Caco-2 (cell line): ENCODE results near the gene UBE2I. TPM values are rescaled to one million over a fixed set of nuclear protein-coding genes. Genes with fewer than 3 reads are reported as not detected.

Source experiments
- BruUV-seq: library from RNA; stranded (reverse); fragments of 400-500 nt; replicated peaks from 2 replicates; lab custom pipeline; 2021; lab: Mats Ljungman, UMichigan
- CTCF ChIA-PET: fragments of 300-600 bp; sonication (Branson Sonifier 250); formaldehyde crosslinking; loops from one replicate; lab custom pipeline; 2022; ENCODE audit warnings: antibody characterized with exemption; lab: Charles Lee
- POLR2A ChIA-PET: fragments of 300-600 bp; sonication (Branson Sonifier 250); formaldehyde crosslinking; loops from one replicate; lab custom pipeline; 2022; ENCODE audit warnings: antibody characterized with exemption; lab: Charles Lee
- DNase-seq, 2 experiments: peaks; one replicate each; pipeline versions ENCODE4 v3.0.0 to v3.0.0-alpha.2; 2020 to 2022
- H3K27me3 ChIP-seq: replicated peaks from 2 replicates; pipeline ENCODE4 v1.6.0; 2011; ENCODE audit warnings: low read length; ENCODE audit not compliant: control insufficient read depth, insufficient read depth
- H3K36me3 ChIP-seq: 2 replicates; pipeline ENCODE4 v1.5.1; 2011; ENCODE audit warnings: low read length; ENCODE audit not compliant: control insufficient read depth, insufficient read depth
- H3K4me1 ChIP-seq: fragments of 250-450 bp; sonication (Bioruptor Pico); 2 replicates; pipeline ENCODE4 v1.5.1; 2020; ENCODE audit warnings: mild to moderate bottlenecking
- H3K4me3 ChIP-seq: 2 replicates; pipeline ENCODE4 v1.5.1; 2011; ENCODE audit warnings: low read depth, mild to moderate bottlenecking, control low read depth, low read length
- H3K9me3 ChIP-seq: fragments of 250-450 bp; sonication (Bioruptor Pico); 2 replicates; pipeline ENCODE4 v1.5.1; 2020; ENCODE audit warnings: mild to moderate bottlenecking, moderate library complexity
- H3K27ac Mint-ChIP-seq: one replicate; pipeline ENCODE4 v1.8.0; 2022; ENCODE audit warnings: mixed read lengths; ENCODE audit not compliant: unreplicated experiment
- H3K27me3 Mint-ChIP-seq: one replicate; pipeline ENCODE4 v1.8.0; 2022; ENCODE audit warnings: mixed read lengths; ENCODE audit not compliant: insufficient read depth, unreplicated experiment
- H3K36me3 Mint-ChIP-seq: one replicate; pipeline ENCODE4 v1.8.0; 2022; ENCODE audit warnings: mild to moderate bottlenecking, mixed read lengths; ENCODE audit not compliant: insufficient read depth, unreplicated experiment
- H3K4me1 Mint-ChIP-seq: one replicate; pipeline ENCODE4 v1.8.0; 2022; ENCODE audit warnings: low read depth, mixed read lengths; ENCODE audit not compliant: unreplicated experiment
- H3K4me3 Mint-ChIP-seq: one replicate; pipeline ENCODE4 v1.8.0; 2022; ENCODE audit warnings: mild to moderate bottlenecking, moderate library complexity, mixed read lengths; ENCODE audit not compliant: unreplicated experiment
- H3K9me3 Mint-ChIP-seq: one replicate; pipeline ENCODE4 v1.8.0; 2022; ENCODE audit warnings: mixed read lengths; ENCODE audit not compliant: unreplicated experiment
- intact Hi-C: fragments of 100-400 bp; cut with micrococcal nuclease; formaldehyde crosslinking; loops from one replicate; pipeline ENCODE4 v1.10.0; 2022; ENCODE audit not compliant: unreplicated experiment
- total RNA-seq: library from RNA; stranded (reverse); gene quantifications from 2 replicates; pipeline ENCODE4 v1.2.3, GENCODE V29; 2022
- TF ChIP-seq, protein P1 (sequence below), 2 experiments: fragments of 200-600 bp in 1 of 2; IDR thresholded peaks; 1 replicate in 1 of 2; 2 replicates in 1 of 2; pipeline versions ENCODE4 v1.5.1 to v1.8.0; 2011 to 2022; ENCODE audit warnings: antibody characterized with exemption in 1 of 2, control low read depth in 1 of 2, inconsistent platforms in 1 of 2, low read depth in 1 of 2, low read length in 1 of 2, mild to moderate bottlenecking in 1 of 2, moderate library complexity in 1 of 2; ENCODE audit not compliant: insufficient read depth in 1 of 2, severe bottlenecking in 1 of 2, unreplicated experiment in 1 of 2

UBE2I gene
- total RNA-seq, 1 experiment from 2014 or later = 178 TPM

GRCh38 chr16:1375741-1376410, 66.4 kb downstream of the UBE2I start:
- CTCF ChIA-PET = no interaction called here
- Mint-ChIP-seq H3K36me3 (peaks cover 47% of the 10 kb centered on the region), H3K4me3 (no peak overlapping the region), H3K27me3 (no peaks in the 10 kb centered on the region), H3K27ac (no peak overlapping the region), H3K9me3 (no peaks in the 10 kb centered on the region), H3K4me1 (no peaks in the 10 kb centered on the region)
- no TSS peak for BruUV-seq
- no peak for DNase-seq
- peaks cover 12% of the 10 kb centered on the region; the same call in 1 of the 2 replicates for H3K4me1 ChIP-seq
- intact Hi-C loops = no loop called here
- no peaks in the 10 kb centered on the region for H3K36me3 ChIP-seq
- POLR2A ChIA-PET = no interaction called here
- H3K27me3 ChIP-seq = no peaks in the 10 kb centered on the region
- no peaks in the 10 kb centered on the region for H3K9me3 ChIP-seq
- TF ChIP-seq, protein P1, sequence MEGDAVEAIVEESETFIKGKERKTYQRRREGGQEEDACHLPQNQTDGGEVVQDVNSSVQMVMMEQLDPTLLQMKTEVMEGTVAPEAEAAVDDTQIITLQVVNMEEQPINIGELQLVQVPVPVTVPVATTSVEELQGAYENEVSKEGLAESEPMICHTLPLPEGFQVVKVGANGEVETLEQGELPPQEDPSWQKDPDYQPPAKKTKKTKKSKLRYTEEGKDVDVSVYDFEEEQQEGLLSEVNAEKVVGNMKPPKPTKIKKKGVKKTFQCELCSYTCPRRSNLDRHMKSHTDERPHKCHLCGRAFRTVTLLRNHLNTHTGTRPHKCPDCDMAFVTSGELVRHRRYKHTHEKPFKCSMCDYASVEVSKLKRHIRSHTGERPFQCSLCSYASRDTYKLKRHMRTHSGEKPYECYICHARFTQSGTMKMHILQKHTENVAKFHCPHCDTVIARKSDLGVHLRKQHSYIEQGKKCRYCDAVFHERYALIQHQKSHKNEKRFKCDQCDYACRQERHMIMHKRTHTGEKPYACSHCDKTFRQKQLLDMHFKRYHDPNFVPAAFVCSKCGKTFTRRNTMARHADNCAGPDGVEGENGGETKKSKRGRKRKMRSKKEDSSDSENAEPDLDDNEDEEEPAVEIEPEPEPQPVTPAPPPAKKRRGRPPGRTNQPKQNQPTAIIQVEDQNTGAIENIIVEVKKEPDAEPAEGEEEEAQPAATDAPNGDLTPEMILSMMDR (IDR thresholded peaks at IDR 0.05; ENCODE audit: insufficient read depth in 1 of 2, low read depth in 1 of 2, low read length in 1 of 2, severe bottlenecking in 1 of 2, unreplicated experiment in 1 of 2) = no peak
- no peak overlapping the region for H3K4me3 ChIP-seq

Other genes starting within 250 kb of the UBE2I start
- gene SSTR5, start 236.9 kb upstream of the UBE2I start, total RNA-seq = 0.23 and 0.30 TPM in 2 replicates
- not detected in 2 replicates for gene C1QTNF8, start 213.4 kb upstream of the UBE2I start, total RNA-seq
- 5.1 and 6.5 TPM in 2 replicates for gene CACNA1H, start 156.5 kb upstream of the UBE2I start, total RNA-seq
- gene TPSG1, start 84.4 kb upstream of the UBE2I start, total RNA-seq = not detected in 2 replicates
- gene TPSB2, start 79.5 kb upstream of the UBE2I start, total RNA-seq = not detected in 2 replicates
- not detected in 2 replicates for gene TPSAB1, start 68.9 kb upstream of the UBE2I start, total RNA-seq
- not detected in 2 replicates for gene TPSD1, start 53.6 kb upstream of the UBE2I start, total RNA-seq
- gene BAIAP3, start 24.0 kb downstream of the UBE2I start, total RNA-seq = 4.2 and 5.0 TPM in 2 replicates
- 48.3 and 48.6 TPM in 2 replicates for gene TSR3, start 42.2 kb downstream of the UBE2I start, total RNA-seq
- 37.3 and 37.6 TPM in 2 replicates for gene GNPTG, start 42.3 kb downstream of the UBE2I start, total RNA-seq
- 31.2 and 37.7 TPM in 2 replicates for gene UNKL, start 105.1 kb downstream of the UBE2I start, total RNA-seq
- 15.4 and 17.9 TPM in 2 replicates for gene UQCC4, start 111.1 kb downstream of the UBE2I start, total RNA-seq
- gene PERCC1, start 121.4 kb downstream of the UBE2I start, total RNA-seq = 2.0 and 2.1 TPM in 2 replicates
- 0.88 and 1.1 TPM in 2 replicates for gene CCDC154, start 134.9 kb downstream of the UBE2I start, total RNA-seq
- 119 and 127 TPM in 2 replicates for gene CLCN7, start 165.4 kb downstream of the UBE2I start, total RNA-seq
- not detected in 2 replicates for gene PTX4, start 179.3 kb downstream of the UBE2I start, total RNA-seq
- 55.7 and 62.6 TPM in 2 replicates for gene TELO2, start 183.7 kb downstream of the UBE2I start, total RNA-seq
- not detected in 2 replicates for gene TMEM204, start 224.0 kb downstream of the UBE2I start, total RNA-seq